PFSK-1 (cell line): ENCODE measurements around the gene PLCD1.

Experiments used
- FOXP2 ChIP-seq: optimal IDR thresholded peaks from 2 replicates; pipeline ENCODE3; 2011; ENCODE audit warnings: borderline replicate concordance, control low read depth, inconsistent platforms; ENCODE audit not compliant: insufficient read depth; ENCODE audit errors: extremely low read length, extremely low read depth
- REST ChIP-seq, 2 experiments: IDR thresholded peaks; 2 replicates each; pipeline versions ENCODE4 v1.6.1 to v1.8.0; 2011 to 2012; ENCODE audit warnings: low read depth in 2 of 2, low read length in 2 of 2, control low read depth in 1 of 2, inconsistent platforms in 1 of 2, mild to moderate bottlenecking in 1 of 2, moderate library complexity in 1 of 2; ENCODE audit not compliant: insufficient read depth in 1 of 2
- TAF1 ChIP-seq: IDR thresholded peaks from 2 replicates; pipeline ENCODE4 v1.6.1; 2012; ENCODE audit warnings: low read length, control low read depth, borderline replicate concordance; ENCODE audit not compliant: insufficient read depth

- TF ChIP-seq REST (IDR thresholded peaks at IDR 0.05; ENCODE audit: insufficient read depth in 1 of 2, low read depth in 2 of 2, low read length in 2 of 2): no peak
- TF ChIP-seq FOXP2: no peak
- TF ChIP-seq TAF1: no peak
Measured at GRCh38 chr3:37981348-37981664, 48.1 kb downstream of the PLCD1 start.
